K562 (cell line): ENCODE measurements around the gene HELZ2. TPM values are rescaled to one million over a fixed set of nuclear protein-coding genes. Genes with fewer than 3 reads are reported as not detected.

ENCODE experiments used
- ATAC-seq: fragments of 200-7000 bp; cut with Tn5 transposase; 3 replicates; pipeline ENCODE4 v1.9.1; 2020; ENCODE audit warnings: moderate library complexity
- BruUV-seq: library from RNA; stranded (reverse); fragments of 400-500 nt; replicated peaks from 2 replicates; lab custom pipeline; 2021; lab: Mats Ljungman, UMichigan
- CTCF ChIA-PET: fragments of 300-600 bp; formaldehyde crosslinking; extraction: SDS; loops from one replicate; lab custom pipeline; 2021; ENCODE audit warnings: low intra/inter-chr PET ratio; lab: Yijun Ruan, JAX
- POLR2A ChIA-PET: fragments of 300-600, 350-650 bp; sonication (Branson Sonifier 250); formaldehyde crosslinking; extraction: SDS; loops from one replicate; lab custom pipeline; 2021; ENCODE audit warnings: antibody characterized with exemption, inconsistent platforms; lab: Yijun Ruan, JAX
- DNase-seq, 4 experiments: peaks; one replicate each; pipeline versions ENCODE4 v3.0.0 to v3.0.0-alpha.2; 2011 to 2018; ENCODE audit warnings: low spot score in 3 of 4, mixed read lengths in 3 of 4; ENCODE audit errors: extremely low read depth in 1 of 4
- FAIRE-seq: peaks from 2 replicates; lab custom pipeline; 2011; peaks lifted over from hg19 to GRCh38; lab: Jason Lieb, UNC
- H2AFZ ChIP-seq: 2 replicates; pipeline ENCODE4 v1.6.0; 2011; ENCODE audit warnings: low read depth, low read length, control low read depth, inconsistent platforms
- H3K27ac ChIP-seq: fragments of 200-600 bp; 3 replicates; pipeline ENCODE4 v1.8.0; 2011; ENCODE audit warnings: low read depth, mild to moderate bottlenecking, control low read depth, inconsistent platforms, low read length, moderate library complexity, mixed read lengths; ENCODE audit errors: extremely low read depth
- H3K27me3 ChIP-seq, 2 experiments: fragments of 300-600 bp in 1 of 2; 2 replicates in 1 of 2; 3 replicates in 1 of 2; pipeline versions ENCODE4 v1.6.0 to v1.8.0; 2011; ENCODE audit warnings: inconsistent platforms in 2 of 2, low read length in 2 of 2, mild to moderate bottlenecking in 1 of 2, mixed read lengths in 1 of 2, moderate library complexity in 1 of 2; ENCODE audit not compliant: control insufficient read depth in 2 of 2, insufficient read depth in 2 of 2
- H3K36me3 ChIP-seq: fragments of 300-600 bp; 3 replicates; pipeline ENCODE4 v1.8.0; 2011; ENCODE audit warnings: mild to moderate bottlenecking, low read length, inconsistent platforms; ENCODE audit not compliant: control insufficient read depth, insufficient read depth
- H3K4me1 ChIP-seq, 2 experiments: fragments of 200-600 bp in 1 of 2; replicated peaks in 1 of 2; 2 replicates in 1 of 2; 3 replicates in 1 of 2; pipeline versions ENCODE4 v1.5.1 to v1.8.0; 2011; ENCODE audit warnings: inconsistent platforms in 2 of 2, low read length in 2 of 2, mild to moderate bottlenecking in 1 of 2, mixed read lengths in 1 of 2, moderate library complexity in 1 of 2; ENCODE audit not compliant: control insufficient read depth in 2 of 2, insufficient read depth in 2 of 2
- H3K4me2 ChIP-seq: 2 replicates; pipeline ENCODE4 v1.6.1; 2011; ENCODE audit warnings: low read length, control low read depth, inconsistent platforms, mixed read lengths; ENCODE audit not compliant: insufficient read depth
- H3K4me3 ChIP-seq: fragments of 200-600 bp; sonication (generic), shearing (Covaris generic); 2 replicates; pipeline ENCODE4 v1.5.1; 2016; ENCODE audit warnings: control low read depth, inconsistent platforms
- H3K79me2 ChIP-seq: fragments of 200-600 bp; 3 replicates; pipeline ENCODE4 v1.8.0; 2011; ENCODE audit warnings: low read length, inconsistent platforms; ENCODE audit not compliant: control insufficient read depth, insufficient read depth
- H3K9ac ChIP-seq, 2 experiments: 2 replicates each; pipeline versions ENCODE4 v1.6.0 to v1.6.1; 2011; ENCODE audit warnings: low read depth in 2 of 2, low read length in 2 of 2, control low read depth in 1 of 2, inconsistent platforms in 1 of 2, mild to moderate bottlenecking in 1 of 2, mixed read lengths in 1 of 2; ENCODE audit not compliant: insufficient read depth in 1 of 2
- H3K9me1 ChIP-seq: one replicate; pipeline ENCODE4 v1.6.0; 2011; ENCODE audit warnings: inconsistent platforms, mild to moderate bottlenecking, low read length, moderate library complexity; ENCODE audit not compliant: control insufficient read depth, insufficient read depth
- H3K9me3 ChIP-seq: replicated peaks from 2 replicates; pipeline ENCODE4 v1.5.1; 2011; ENCODE audit warnings: low read depth, low read length, inconsistent platforms; ENCODE audit not compliant: control insufficient read depth, insufficient read depth
- H4K20me1 ChIP-seq: replicated peaks from 2 replicates; pipeline ENCODE4 v1.6.1; 2011; ENCODE audit warnings: low read length, inconsistent platforms, mixed read lengths; ENCODE audit not compliant: control insufficient read depth, insufficient read depth
- EP300 ChIP-seq: IDR thresholded peaks from 2 replicates; pipeline ENCODE4 v1.6.1; 2012; ENCODE audit warnings: low read length, improper control_type of control experiment
- HINFP ChIP-seq: fragments of 450-650 bp; conservative IDR thresholded peaks from 2 replicates; pipeline ENCODE4 v1.6.1; 2016; ENCODE audit warnings: missing genetic modification characterization, low read depth, mild to moderate bottlenecking, control low read depth, missing compliant biosample characterization
- MTA3 ChIP-seq: fragments of 450-650 bp; formaldehyde crosslinking; IDR thresholded peaks from 2 replicates; pipeline ENCODE4 v1.6.1; 2017; ENCODE audit warnings: mild to moderate bottlenecking, borderline replicate concordance
- SMARCE1 ChIP-seq: fragments of 450-650 bp; IDR thresholded peaks from 2 replicates; pipeline ENCODE4 v1.7.1; 2016; ENCODE audit warnings: mild to moderate bottlenecking
- STAG1 ChIP-seq: sonication (generic); formaldehyde crosslinking; IDR thresholded peaks from 2 replicates; pipeline ENCODE4 v1.5.0; 2020; ENCODE audit warnings: missing genetic modification reagents, borderline replicate concordance
- ZBTB33 ChIP-seq: sonication (generic); formaldehyde crosslinking; IDR thresholded peaks from 2 replicates; pipeline ENCODE4 v1.8.1; 2023; ENCODE audit warnings: mild to moderate bottlenecking, missing genetic modification reagents
- ZFPM2 ChIP-seq: fragments of 250-450 bp; sonication (Bioruptor Pico); IDR thresholded peaks from 2 replicates; pipeline ENCODE4 v1.5.1; 2022; ENCODE audit warnings: mild to moderate bottlenecking
- ZKSCAN1 ChIP-seq: fragments of 150-350 bp; IDR thresholded peaks from 2 replicates; pipeline ENCODE4 v1.6.1; 2016; ENCODE audit warnings: low read depth, low read length
- ZNF253 ChIP-seq: fragments of 250-450 bp; sonication (Bioruptor Pico); conservative IDR thresholded peaks from 2 replicates; pipeline ENCODE4 v1.6.1; 2021; ENCODE audit warnings: mild to moderate bottlenecking
- WGBS: fragments of 100-300 bp; shearing (Covaris generic); methylation state at CpG from one replicate; pipeline ENCODE4 v1.1.6; 2016; ENCODE audit warnings: low coverage, mixed read lengths; ENCODE audit not compliant: insufficient coverage; ENCODE audit errors: missing lambda C conversion rate; 5-methylcytosine and 5-hydroxymethylcytosine counted together
- in situ Hi-C: fragments of 300-500 bp; cut with MboI; formaldehyde crosslinking; loops from 4 replicates; pipeline ENCODE4 v1.15.0; 2018; ENCODE audit warnings: inconsistent platforms, mixed read lengths
- intact Hi-C: fragments of 100-400 bp; cut with micrococcal nuclease; formaldehyde crosslinking; loops from 2 replicates; pipeline ENCODE4 v1.14.2; 2022
- polyA plus RNA-seq, 8 experiments: library from polyadenylated mRNA; depleted of rRNA in 4 of 8; stranded (reverse) in 5 of 8; unstranded in 3 of 8; fragments of >200 nt; fragmentation: Nextera tagmentation in 2 of 8; fragmentation: Illumina TruSeq in 1 of 8; extraction: Ambion mirVana in 2 of 8; extraction: Trizol in 1 of 8; gene quantifications; 2 replicates each; pipeline versions ENCODE4 v1.2.1 to v1.2.3, GENCODE V29; 2011 to 2014; ENCODE audit warnings: inconsistent platforms in 1 of 8, missing spikeins in 1 of 8
- total RNA-seq, 7 experiments: library from RNA; depleted of rRNA in 6 of 7; stranded (reverse); fragments of >200 nt in 6 of 7; fragmentation: Illumina TruSeq in 2 of 7; extraction: Trizol in 2 of 7; gene quantifications; 2 replicates each; pipeline versions ENCODE4 v1.2.1 to v1.2.3, GENCODE V29; 2011 to 2021; ENCODE audit warnings: low replicate concordance in 1 of 7

HELZ2 gene
- total and polyA plus RNA-seq, 9 of the 15 experiments (the other 6 are each of a cell fraction or from before 2014, with no cell fraction given): 0.03 to 7.8 (median 2.9) TPM; not detected in 1

GRCh38 chr20:63613863-63614594 is 40.0 kb upstream of the HELZ2 start (continued):
- peak; percentile 99 for TF ChIP-seq ZBTB33 (CRISPR knock-in tag)
- TF ChIP-seq, all 486 proteins: peak for 6; not testable (repeated sequence) for 480

- FAIRE-seq: no peak
- intact Hi-C loops: no loop called here
- Histone ChIP-seq H3K4me2 (no peak overlapping the region), H3K36me3 (peaks cover 24% of the 10 kb centered on the region; the same call in 1 of the 3 replicates), H3K27me3 (no peaks in the 10 kb centered on the region), H4K20me1 (no peaks in the 10 kb centered on the region), H3K9me1 (no peaks in the 10 kb centered on the region), H3K9me3 (0 out of 2 replicates have a peak, but pooled peaks cover 2% of the 10 kb centered on the region), H3K79me2 (peaks cover 9% of the 10 kb centered on the region), H3K4me1 (peaks cover 0 to 3% of the 10 kb centered on the region in 2 experiments; a peak in 2 of 5 replicates), H3K9ac (peak overlapping the region in 1 of 2 experiments; percentile 42; a peak in 2 of 4 replicates), H3K4me3 (no peak overlapping the region), H2AFZ (no peak overlapping the region), H3K27ac (no peak overlapping the region)
- TF ChIP-seq HINFP (tag): no peak
- TF ChIP-seq SMARCE1: no peak
- no peak for TF ChIP-seq STAG1
- TF ChIP-seq EP300: no peak
- TF ChIP-seq ZNF253 (CRISPR knock-in tag): no peak
- TF ChIP-seq MTA3: no peak
- no peak for TF ChIP-seq ZKSCAN1
- no peak for TF ChIP-seq ZFPM2
- CTCF ChIA-PET: no interaction called here
- no TSS peak for BruUV-seq
- POLR2A ChIA-PET: interaction anchor here (0.8 kb wide), 1 partner anchor 15 kb away, joined by 3 read pairs; the partner anchor contains the start of gene GMEB2
- ATAC-seq: no peak
- in situ Hi-C loops: no loop called here
- no peak for DNase-seq
- 72% methylated on average over 20 of the region's 20 CpGs for WGBS
Observed at GRCh38 chr20:63612276-63612931, 38.4 kb upstream of the HELZ2 start.
